GM21360 (cell line): Measurements from ENCODE around the gene IFITM10.
"Not testable (repeated sequence)": the region's sequence is repeated elsewhere in the genome, so short reads cannot be mapped to it uniquely, and the experiment has no call there.

Source experiments
- ATAC-seq: cut with Tn5 transposase; IDR thresholded peaks from one replicate; pipeline ENCODE4 v1.9.1; 2021; ENCODE audit warnings: mild to moderate bottlenecking, moderate library complexity; ENCODE audit not compliant: unreplicated experiment

IFITM10 gene

DNA sequence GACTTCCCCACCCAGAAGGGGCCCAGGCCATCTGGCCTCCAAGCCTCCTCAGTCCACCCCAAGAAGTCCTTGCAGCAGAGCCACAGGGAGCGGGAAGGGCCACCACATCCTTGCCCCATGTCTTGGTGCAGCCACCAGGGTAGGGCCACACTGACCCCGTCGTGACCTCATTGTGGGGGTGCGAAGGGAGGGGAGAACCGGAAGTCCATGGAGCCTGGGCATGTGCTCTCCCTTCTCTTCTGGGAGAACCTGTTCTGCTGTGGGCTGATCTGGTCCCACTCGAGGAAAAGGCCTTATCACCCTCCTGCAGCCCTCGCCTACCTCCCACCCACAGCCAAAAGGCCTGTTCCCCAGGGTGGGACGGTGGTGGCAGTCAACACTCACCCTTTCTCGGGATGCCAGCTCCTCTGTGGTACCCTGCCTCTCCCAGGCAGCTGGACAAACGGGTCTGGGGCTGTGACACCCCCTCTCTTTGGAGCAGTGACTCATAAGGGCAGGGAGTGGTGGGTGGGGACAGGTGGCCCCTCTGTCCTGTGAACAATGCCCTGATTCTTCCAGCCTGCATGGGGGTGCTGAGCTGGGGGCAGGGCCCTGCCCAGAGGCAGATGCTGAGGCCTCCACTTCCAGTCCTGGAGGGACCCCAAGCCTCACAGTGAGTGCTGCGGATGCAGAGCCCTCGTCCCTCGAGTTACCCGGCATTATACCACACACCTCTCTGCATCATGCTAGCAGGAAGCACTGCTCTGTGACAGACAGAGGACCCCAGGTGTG lies 27.9 kb upstream of the IFITM10 start:
- ATAC-seq: no peak

DNA sequence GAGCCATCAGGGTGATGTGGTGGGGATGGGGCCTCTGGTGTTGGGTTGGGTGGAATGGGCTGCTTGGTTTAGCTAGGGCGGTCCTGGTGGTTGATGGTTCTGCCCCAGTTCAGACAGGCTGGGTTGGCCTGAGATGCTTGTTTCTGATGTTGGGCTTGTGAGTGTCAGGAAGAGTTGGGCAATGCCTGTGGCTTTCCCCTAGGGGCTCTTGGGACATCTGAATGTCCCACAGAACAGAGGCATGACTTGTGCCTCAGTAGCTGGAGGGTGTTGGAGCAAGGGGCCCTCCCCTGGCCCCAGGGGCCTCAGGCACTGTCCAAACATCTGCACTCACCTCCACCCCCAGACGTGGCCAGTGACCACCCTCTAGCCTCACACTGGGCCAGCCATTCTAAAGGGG lies 27.3 kb upstream of the IFITM10 start:
- ATAC-seq: no peak

- no peak for ATAC-seq
Observed at GRCh38 chr11:1776944-1777715, 26.7 kb upstream of the IFITM10 start.

DNA sequence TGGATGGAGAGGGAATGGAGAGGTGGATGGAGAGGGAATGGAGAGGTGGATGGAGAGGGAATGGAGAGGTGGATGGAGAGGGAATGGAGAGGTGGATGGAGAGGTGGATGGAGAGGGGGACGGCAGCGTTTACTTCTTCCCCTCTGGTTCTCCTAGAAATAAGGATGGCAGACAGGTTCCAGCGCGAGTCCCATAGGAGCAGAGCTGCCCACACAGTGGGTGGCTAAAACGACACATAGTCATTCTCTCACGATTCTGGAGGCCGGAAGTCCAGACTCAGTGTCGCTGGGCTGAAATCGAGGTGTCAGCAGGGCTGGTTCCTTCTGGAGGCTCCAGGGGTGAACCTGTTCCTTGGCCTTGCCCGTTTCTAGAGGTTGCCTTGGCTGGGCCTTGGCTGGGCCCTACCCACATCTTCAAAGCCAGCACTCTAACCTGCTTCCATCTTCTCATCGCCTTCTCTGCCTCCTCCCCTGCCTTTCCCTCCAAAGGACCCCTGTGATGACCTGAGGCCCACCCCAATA lies 26.0 kb upstream of the IFITM10 start:
- no peak for ATAC-seq

- no peak for ATAC-seq
Observed at GRCh38 chr11:1774886-1775285, 24.5 kb upstream of the IFITM10 start.

DNA sequence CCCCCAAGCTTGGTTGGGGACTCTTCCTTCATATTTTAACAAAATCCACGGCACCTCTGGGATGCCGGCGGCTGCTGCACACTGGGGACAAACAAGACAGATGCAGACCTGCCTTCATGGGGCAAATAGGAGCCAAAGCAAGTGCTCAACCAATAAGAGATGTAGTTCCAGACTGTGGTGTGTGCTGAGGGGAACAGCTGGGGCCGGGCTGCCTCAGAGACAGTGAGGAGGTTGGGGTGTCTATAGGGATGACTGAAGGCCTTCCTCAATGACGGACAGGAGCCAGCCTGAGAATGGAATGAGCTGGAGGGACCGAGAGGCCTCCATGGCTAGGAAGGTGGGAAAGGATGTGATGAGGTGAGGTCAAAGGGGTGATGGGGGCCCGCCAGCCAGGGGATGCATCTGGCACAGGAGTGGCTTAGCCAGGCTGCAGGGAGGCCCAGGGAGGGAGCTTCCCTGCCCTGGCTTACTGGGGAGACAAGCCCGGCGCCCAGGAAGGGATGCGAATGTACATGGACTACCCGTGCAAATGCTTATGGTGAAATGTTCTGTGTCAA lies 23.7 kb upstream of the IFITM10 start:
- ATAC-seq: no peak

- no peak for ATAC-seq
Observed at GRCh38 chr11:1773131-1773993, 23.0 kb upstream of the IFITM10 start.

DNA sequence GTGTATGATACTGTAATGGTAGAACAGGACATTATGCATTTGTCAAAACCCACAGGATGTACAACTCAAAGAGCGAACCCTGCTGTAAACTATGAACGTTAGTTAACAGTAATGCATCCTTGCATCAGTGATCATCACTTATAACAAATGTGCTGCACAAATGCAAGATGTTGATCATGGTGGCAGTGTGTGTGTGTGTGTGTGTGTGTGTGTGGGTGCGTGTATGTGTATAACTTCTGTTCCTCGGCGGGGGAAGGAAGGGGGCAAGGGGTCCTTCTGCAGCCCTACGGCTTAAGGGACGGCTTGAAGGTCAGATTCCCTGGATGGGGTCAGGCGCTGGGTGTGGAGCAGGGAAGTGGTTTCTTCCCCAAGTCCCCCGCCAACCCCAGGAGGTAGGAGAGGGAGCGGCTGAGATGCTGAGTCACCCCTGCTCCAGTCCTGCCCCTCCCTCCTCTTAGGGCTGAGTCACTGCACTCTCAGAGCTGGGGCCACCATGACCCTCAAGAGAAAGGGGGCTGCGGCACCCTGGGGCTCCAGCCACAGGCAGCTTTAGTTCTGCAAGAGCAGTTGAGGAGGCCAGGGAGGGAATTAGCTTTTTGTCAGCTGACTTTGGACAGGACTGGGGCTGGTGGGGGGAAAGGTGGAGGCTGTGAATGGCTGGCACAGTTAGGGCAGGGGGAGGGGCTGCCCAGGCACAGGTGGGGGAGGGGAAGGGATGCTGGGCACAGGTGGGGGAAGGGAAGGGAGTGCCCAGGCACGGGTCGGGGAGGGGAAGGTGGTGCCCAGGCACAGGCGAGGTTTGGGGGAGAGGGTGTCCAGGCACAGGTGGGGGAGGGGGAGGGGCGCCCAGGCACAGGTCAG lies 22.1 kb upstream of the IFITM10 start:
- no peak for ATAC-seq

DNA sequence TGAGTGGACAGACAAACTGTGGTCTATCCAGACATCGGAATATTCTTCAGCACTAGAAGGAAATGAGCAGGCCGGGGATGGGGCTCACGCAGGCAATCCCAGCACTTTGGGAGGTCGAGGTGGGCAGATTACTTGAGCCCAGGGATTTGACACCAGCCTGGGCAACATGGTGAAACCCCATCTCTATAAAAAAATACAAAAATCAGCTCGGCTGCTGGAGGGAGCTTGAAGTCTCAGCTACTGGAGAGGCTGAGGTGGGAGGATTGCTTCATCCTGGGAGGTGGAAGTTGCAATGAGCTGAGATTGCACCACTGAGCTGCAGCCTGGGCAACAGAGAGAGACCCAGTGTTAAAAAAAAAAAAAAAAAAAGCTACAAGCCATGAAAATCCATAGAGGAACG lies 21.3 kb upstream of the IFITM10 start:
- no peak for ATAC-seq

GRCh38 chr11:1771273-1771672 lies 20.9 kb upstream of the IFITM10 start:
- no peak for ATAC-seq

- no peak for ATAC-seq
Observed at GRCh38 chr11:1770528-1770927, 20.1 kb upstream of the IFITM10 start.

- no peak for ATAC-seq
Observed at GRCh38 chr11:1770061-1770460, 19.7 kb upstream of the IFITM10 start.

- not testable (repeated sequence) for ATAC-seq
Observed at GRCh38 chr11:1769304-1769936, 19.0 kb upstream of the IFITM10 start.

- ATAC-seq: no peak
Observed at GRCh38 chr11:1768141-1768469, 17.7 kb upstream of the IFITM10 start.

DNA sequence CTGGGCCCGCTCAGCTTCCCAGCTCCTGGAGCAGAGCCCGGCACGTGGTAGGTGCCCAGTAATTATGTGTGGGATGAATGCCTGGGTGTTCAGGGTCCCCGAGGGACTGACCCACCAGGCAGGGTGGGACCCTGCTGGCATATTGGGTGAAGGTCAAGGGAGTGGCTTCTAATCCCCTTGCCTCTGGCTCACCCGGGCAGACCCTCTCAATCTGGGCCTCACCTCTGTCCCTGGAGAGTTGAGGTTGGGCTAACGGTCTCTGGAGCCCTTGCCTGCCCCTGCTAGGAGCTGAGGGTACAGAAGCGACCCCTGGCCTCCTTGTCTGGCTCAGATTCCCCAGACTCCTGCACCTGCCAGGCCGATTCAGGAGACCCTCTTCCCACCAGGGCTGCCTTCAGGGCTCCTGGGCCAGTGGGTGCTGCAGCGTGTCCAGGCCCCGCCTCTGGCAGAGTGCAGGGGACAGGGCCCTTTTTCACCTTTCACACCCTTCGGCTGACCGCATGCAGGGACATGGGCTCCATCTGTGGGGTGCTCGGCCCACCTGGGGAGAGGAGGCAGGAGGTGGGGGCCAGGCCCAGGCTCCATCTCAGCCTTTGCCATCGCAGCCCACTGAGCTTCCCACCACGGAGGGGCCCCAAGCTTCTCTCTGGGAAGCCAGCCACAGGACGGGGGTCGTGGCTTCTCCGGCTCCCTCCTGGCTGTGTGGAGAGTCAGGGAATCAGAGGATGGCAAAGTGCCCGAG lies 17.2 kb upstream of the IFITM10 start:
- no peak for ATAC-seq

- ATAC-seq: no peak
Observed at GRCh38 chr11:1766719-1767398, 16.5 kb upstream of the IFITM10 start.

DNA sequence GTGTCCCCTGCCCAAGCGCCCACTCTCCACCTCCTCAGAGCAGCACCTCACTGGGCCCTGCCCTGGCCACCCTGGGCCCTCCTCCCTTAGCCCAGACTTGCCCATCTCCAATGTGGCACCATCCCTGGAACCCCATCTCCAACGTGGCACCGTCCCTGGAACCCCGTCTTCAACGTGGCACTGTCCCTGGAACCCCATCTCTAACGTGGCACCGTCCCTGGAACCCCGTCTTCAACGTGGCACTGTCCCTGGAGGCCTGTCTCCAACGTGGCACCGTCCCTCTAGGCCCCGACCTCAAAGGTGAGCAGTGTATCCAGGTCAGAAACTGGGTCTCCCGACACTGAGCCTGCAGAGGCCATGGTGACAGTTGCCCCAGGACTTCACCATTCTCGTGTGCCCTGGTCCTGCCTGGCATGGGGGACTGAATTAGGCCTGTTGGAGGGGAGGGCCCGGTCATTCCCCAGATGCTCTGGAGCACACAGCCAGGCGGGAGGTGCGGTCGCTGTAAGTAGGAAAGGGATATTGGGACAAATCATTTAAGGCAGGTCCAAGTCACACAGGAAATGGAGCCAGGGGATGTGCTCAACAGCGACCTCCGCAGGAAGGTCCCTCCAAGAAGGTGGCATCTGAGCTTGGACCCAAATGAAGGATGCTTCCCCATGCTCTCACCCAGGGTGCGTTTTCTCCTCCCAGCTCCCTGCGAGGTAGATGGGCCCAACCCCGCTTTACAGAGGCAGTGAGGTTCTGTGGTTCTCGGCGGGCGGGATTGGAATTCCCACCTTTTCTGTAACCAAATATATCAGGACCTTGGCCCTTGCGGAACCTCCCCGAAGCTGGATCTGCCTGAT lies 15.7 kb upstream of the IFITM10 start:
- no peak for ATAC-seq
